Stromal cell of bone marrow (primary cell): ENCODE results near the gene RFPL3.
"Not testable (repeated sequence)": the region's sequence is repeated elsewhere in the genome, so short reads cannot be mapped to it uniquely, and the experiment has no call there.

Source experiments
- DNase-seq: peaks from one replicate; pipeline ENCODE4 v3.0.0-alpha.2; 2012; ENCODE audit warnings: low read depth

RFPL3 gene

DNA sequence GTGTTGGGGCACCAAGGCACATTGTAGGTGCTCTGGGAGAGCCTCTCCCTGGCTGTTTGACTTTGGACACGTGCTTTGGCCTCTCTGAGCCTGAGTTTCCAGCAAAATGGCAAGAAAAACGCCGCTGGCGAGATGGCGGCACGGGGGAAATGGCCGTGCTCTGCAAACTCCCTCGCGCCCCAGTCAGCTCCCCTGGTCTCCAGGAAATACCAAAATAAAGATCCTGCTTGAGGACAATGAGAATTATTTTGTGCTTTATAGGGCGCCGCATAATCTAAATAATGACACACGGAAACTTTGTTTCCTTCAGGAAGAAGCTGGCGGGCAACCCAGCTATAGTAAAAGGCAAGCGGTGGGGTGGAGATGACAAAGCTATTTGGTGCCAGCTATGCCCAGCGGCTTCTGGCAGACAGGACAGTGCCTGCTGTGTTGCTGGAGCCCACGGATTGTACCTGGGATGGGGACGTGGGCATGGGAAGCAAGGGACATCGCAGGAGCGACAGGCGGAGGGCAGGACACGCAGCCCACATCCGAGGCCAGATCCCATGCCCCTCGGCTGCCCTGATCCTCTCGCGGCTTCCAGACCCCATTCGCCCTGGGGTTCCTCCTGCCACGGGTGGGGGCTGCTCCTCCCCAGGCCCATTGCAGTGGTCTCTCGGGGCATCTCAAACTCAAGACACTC is 26.3 kb upstream of the RFPL3 start:
- DNase-seq, result no peak

DNA sequence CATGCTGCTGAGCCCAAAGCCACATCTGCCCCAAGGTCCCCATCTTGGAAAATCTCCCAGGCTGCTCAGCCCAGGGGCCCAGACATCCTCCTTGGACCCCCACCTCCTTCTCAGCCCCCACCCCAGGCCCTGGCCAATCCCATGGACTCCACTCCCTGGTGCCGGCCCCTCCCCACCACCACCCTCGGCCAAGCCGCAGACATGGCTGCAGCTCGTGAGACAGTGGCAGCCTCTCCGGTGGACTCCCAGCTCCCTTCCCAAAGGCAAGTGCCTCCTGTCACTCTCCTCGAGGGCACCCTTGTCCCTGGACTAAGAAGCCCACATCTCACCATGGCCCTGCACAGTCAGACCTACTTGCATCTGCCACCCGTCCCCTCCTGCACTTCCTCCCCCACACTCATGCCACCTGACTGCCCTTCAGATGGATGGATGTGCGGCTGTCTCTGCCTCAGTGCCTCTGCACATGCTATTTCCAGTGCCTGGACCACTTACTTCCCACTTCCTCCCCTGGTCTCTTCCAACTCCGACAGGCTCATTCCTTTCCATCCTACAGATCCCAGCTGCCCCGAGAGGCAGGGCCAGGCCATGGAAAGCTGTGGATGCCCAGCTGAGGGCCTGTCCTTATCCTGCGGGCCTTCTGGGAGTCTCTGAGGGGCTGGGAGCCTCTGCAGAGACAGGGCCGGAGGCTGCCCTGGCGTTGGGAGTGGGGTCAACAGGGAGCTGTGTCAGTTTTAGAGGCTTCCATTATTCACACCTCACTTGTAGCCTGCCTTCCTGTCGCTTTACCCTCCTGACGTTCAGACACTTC is 25.5 kb upstream of the RFPL3 start:
- no peak for DNase-seq

GRCh38 chr22:32333141-32333768 is 24.4 kb upstream of the RFPL3 start:
- no peak for DNase-seq

DNA sequence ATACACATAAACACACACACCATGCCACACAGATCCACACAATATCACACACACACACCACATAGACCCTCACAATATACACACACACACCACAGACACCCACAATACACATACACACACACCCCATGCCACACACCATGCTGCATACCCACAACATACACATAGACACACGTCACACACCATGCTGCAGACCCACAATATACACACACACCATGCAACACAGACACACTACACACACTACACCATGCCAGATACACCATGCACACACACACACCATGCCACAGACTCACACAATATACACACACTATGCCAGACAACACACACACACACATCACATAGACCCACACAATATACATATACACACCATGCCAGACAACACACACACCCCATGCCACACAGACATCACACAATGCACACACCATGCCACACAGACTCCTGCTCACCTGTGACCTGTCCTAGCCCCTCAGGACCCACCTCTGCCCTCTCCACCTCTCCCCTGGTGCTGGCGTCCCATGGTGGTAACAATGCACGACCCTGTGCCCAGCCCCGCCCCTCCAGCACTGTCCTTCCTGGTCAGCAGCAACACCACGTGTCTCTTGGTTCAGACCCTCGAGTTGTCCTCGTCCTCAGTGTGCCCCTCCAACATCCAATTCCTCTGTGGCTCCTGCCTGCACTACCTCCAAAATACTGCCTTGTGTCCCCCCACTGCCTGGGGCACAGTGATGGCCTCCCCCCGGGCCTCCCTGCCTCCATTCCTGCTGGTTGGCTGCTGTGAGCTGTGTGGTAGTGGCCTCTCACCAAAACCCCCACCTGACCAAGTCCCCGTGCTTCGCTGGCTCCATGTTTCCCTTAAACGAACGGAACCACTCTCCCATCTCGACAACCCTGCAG is 23.7 kb upstream of the RFPL3 start:
- DNase-seq, result no peak

DNA sequence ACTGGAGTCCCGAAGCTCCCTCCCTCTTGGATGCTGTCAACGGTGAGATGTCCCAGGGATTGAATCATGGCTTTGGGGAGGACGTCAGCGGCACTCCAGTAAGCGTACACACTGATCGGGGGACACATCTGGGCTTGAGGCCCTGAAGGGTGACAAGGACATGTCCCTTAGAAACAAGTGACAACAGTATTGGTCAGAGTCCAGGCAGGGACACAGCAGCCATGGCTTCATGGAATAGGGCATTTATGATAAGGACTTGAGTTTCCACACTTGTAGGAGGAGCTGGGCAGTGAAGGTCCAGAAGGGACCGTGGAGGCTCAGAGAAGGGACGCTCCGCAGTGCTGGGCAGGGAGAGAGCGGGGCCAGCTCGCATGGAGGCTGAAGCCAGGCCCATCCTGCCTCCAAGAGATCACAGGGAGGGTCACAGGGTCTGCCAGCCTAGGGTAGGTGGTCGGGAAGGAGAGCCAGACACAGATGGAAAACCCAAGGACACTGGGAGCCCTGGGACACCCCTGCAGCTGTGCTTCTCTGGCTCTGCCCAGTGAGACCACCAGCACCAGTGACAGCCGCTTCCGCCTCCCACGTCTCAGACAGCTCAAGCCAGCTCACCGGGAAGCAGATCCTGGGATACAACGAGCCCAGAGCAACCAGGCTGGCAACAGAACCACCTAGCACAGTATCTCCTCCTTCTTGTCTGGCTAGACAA is 22.9 kb upstream of the RFPL3 start:
- DNase-seq, result no peak

DNA sequence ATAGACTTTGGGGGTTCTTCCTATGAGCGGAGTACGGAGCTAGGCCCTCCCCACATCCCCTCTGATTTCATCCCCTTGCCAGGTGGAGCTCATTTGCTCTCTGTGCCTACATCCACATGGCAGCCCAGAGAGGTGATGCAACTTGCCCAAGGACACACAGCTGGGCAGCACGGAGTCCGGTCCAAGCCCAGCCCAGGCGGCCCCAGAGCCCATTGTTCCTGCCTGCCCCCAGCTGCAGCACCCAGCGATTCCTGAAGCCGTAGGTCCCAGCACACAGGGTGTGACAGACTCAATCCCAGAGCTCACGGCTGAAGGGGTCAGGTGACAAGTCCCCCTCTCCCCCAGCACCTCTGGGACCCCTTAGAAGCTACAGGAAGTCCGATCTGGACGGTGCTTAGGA is 22.2 kb upstream of the RFPL3 start:
- DNase-seq, result no peak

- no peak for DNase-seq
Observed at GRCh38 chr22:32336121-32336603, 21.5 kb upstream of the RFPL3 start.

DNA sequence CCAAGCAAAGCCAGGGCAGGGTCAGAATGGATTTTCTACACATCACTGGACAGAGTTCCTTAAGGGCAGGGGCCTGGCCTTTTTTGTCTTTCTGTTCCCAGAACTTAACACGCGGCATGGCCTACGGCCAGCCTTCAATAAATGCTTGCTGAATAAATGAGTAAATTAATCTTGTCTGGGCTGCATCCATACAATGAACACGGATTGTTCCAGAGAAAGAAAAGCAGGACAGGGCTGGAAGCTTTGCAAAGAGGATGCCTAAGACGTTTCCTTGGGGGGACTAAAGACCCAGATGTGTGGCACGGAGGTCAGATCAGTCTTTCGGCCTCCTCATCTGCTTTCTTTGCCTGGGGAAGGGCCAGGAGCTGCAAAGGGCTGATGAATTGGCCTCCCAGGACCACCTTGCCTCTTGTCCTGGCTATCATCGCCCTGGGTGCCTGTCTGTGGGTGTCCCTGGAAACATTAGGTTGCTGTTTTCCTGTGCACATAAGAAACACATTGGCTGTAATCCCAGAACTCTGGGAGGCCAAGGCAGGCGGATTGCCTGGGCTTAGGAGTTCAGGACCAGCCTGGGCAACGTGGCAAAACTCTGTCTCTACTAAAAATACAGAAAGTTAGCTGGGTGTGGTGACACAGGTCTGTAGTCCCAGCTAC is 20.8 kb upstream of the RFPL3 start:
- no peak for DNase-seq

- not testable (repeated sequence) for DNase-seq
Observed at GRCh38 chr22:32337425-32337824, 20.2 kb upstream of the RFPL3 start.

DNA sequence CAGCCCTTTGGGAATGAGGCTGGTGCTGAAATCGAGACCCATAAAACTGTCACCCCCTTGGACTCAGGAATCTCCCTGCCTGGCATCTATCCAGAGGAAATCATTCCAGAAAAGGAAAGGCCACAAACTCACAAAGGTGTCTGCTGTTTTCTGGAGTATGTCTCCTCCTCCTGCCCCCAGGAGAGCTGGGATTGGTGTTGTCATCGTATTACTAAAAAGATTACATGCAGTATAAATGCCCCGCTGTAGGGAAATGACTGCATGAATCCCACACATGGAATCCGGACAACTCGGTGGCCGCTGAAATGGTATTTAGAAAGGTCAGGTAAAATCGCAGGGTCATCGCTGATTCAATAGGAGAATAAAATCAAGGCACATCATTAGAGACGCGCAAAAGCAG is 18.9 kb upstream of the RFPL3 start:
- no peak for DNase-seq

- DNase-seq, result no peak
Observed at GRCh38 chr22:32339190-32340012, 18.3 kb upstream of the RFPL3 start.

GRCh38 chr22:32340411-32340810 is 17.3 kb upstream of the RFPL3 start:
- no peak for DNase-seq

GRCh38 chr22:32341122-32341740 is 16.4 kb upstream of the RFPL3 start:
- no peak for DNase-seq

DNA sequence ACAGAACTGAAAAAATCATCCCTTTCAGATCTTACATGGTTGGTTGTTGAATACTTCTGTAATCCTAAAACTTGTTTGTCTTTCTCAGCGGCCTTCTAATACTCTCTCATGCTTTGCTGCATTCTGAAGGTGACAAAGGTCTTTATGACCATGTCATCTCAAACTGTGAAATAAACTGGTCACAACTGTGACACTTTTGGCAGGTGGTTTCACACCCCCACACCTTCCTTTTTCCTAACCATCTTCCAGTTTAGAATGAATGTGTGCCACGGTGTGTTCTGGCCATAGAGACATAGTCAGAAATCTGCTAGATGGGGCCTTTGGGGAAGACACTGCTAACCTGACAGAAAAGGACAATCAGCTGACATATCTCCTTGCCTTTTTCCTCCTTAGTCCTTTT is 14.7 kb upstream of the RFPL3 start:
- DNase-seq, result no peak

DNA sequence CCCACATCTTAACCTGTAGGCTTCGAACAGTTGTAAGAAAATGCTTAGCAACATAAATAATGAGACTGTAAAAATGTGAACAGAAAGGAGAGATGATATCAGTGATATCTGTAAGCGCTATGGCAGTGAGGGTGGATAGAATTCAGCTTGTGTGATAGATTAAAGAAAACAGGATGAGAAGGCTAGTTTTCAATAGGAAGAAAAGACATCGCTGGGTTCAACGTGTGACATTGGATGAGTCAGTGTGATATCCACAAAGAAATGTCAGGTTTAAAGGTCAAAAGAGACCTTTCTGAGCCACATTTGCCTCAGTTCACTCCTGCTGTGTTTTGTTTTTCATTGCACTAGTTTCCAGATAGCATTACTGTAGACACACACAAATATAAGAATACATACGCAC is 13.7 kb upstream of the RFPL3 start:
- no peak for DNase-seq

- DNase-seq, result no peak
Observed at GRCh38 chr22:32348031-32348611, 9.5 kb upstream of the RFPL3 start.

DNA sequence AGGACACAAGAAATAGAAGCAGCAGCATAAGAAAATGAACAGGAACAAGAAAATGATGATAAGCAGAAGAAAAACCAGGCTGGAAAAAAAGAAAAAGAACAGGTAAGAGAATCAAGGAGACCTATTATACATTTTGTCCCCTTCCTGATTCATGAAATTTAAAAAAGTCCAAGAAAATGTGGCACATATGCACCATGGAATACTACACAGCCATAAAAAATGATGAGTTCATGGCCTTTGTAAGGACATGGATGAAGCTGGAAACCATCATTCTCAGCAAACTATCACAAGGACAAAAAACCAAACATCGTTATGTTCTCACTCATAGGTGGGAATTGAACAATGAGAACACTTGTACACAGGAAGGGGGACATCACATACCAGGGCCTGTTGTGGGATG is 5.8 kb upstream of the RFPL3 start:
- not testable (repeated sequence) for DNase-seq

DNA sequence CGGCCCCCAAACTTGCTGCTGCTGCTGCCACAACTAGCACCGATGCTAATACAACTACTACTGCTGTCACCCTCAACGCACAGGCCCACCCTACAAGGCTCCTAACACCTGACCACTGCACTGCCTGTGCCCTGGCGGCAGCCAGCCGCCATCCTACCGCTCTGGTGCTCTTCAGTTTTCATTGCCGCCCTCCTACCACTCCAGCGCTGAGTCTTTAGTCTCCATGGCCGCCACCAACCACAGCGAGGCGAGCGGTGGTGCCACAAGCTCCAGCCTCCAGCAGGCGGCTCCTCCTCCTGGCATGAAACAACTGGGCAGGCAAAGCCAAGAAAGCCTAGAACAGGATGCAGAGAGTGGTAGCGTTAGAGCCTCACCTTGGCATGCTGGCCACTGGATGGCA is 5.0 kb upstream of the RFPL3 start:
- DNase-seq, result no peak

GRCh38 chr22:32353292-32353691 is 4.4 kb upstream of the RFPL3 start:
- no peak for DNase-seq
